Keratinocyte (primary cell): ENCODE data around the gene NF1. TPM values are rescaled to one million over a fixed set of nuclear protein-coding genes. Genes with fewer than 3 reads are reported as not detected.

Source experiments
- DNase-seq: peaks from one replicate; pipeline ENCODE4 v3.0.0-alpha.2; 2011; ENCODE audit warnings: low read depth, missing footprints, low spot score
- FAIRE-seq: peaks from 2 replicates; lab custom pipeline; 2011; peaks lifted over from hg19 to GRCh38; lab: Jason Lieb, UNC
- H2AFZ ChIP-seq: 2 replicates; pipeline ENCODE4 v1.6.0; 2012; ENCODE audit warnings: low read length, control low read depth, inconsistent platforms; ENCODE audit not compliant: control insufficient read depth
- H3K27ac ChIP-seq: 2 replicates; pipeline ENCODE4 v1.5.1; 2011; ENCODE audit warnings: low read length; ENCODE audit not compliant: control insufficient read depth, insufficient read depth
- H3K27me3 ChIP-seq: 3 replicates; pipeline ENCODE4 v1.6.0; 2011; ENCODE audit warnings: low read length; ENCODE audit not compliant: control insufficient read depth, insufficient read depth; ENCODE audit errors: extremely low read depth
- H3K36me3 ChIP-seq, 2 experiments: 2 replicates in 1 of 2; 3 replicates in 1 of 2; pipeline ENCODE4 v1.5.1; 2011; ENCODE audit warnings: low read length in 2 of 2, mild to moderate bottlenecking in 1 of 2; ENCODE audit not compliant: control insufficient read depth in 2 of 2, insufficient read depth in 2 of 2; ENCODE audit errors: extremely low read depth in 1 of 2
- H3K4me1 ChIP-seq: 3 replicates; pipeline ENCODE4 v1.5.1; 2011; ENCODE audit warnings: low read length; ENCODE audit not compliant: control insufficient read depth, insufficient read depth; ENCODE audit errors: extremely low read depth
- H3K4me2 ChIP-seq: 3 replicates; pipeline ENCODE4 v1.6.0; 2011; ENCODE audit warnings: low read depth, low read length; ENCODE audit not compliant: control insufficient read depth, insufficient read depth; ENCODE audit errors: extremely low read depth
- H3K4me3 ChIP-seq, 3 experiments: fragments of 200-600 bp in 1 of 3; sonication (generic) in 1 of 3; 2 replicates in 2 of 3; 3 replicates in 1 of 3; pipeline ENCODE4 v1.5.1; 2011 to 2016; ENCODE audit warnings: low read length in 3 of 3, mild to moderate bottlenecking in 3 of 3, control low read depth in 2 of 3, inconsistent platforms in 1 of 3, low read depth in 1 of 3, mixed read lengths in 1 of 3, mixed run types in 1 of 3, moderate library complexity in 1 of 3; ENCODE audit not compliant: control insufficient read depth in 2 of 3, insufficient read depth in 2 of 3; ENCODE audit errors: extremely low read depth in 1 of 3
- H3K79me2 ChIP-seq: 2 replicates; pipeline ENCODE4 v1.6.0; 2012; ENCODE audit warnings: low read length; ENCODE audit not compliant: control insufficient read depth, insufficient read depth
- H3K9ac ChIP-seq: 3 replicates; pipeline ENCODE4 v1.6.0; 2011; ENCODE audit warnings: low read length; ENCODE audit not compliant: control insufficient read depth, insufficient read depth; ENCODE audit errors: extremely low read depth
- H3K9me1 ChIP-seq: 3 replicates; pipeline ENCODE4 v1.6.0; 2011; ENCODE audit warnings: low read length; ENCODE audit not compliant: control insufficient read depth, insufficient read depth; ENCODE audit errors: extremely low read depth
- H3K9me3 ChIP-seq: 2 replicates; pipeline ENCODE4 v1.5.1; 2012; ENCODE audit warnings: low read depth, low read length; ENCODE audit not compliant: control insufficient read depth
- H4K20me1 ChIP-seq: 3 replicates; pipeline ENCODE4 v1.6.0; 2011; ENCODE audit warnings: low read length; ENCODE audit not compliant: control insufficient read depth, insufficient read depth; ENCODE audit errors: extremely low read depth
- EZH2 ChIP-seq: IDR thresholded peaks from one replicate; pipeline ENCODE4 v1.6.1; 2012; ENCODE audit warnings: inconsistent platforms, mild to moderate bottlenecking, low read length, moderate library complexity
- dilution Hi-C: fragments of 300-500 bp; cut with MboI; formaldehyde crosslinking; loops from one replicate; pipeline ENCODE4 v1.7.0; 2020; ENCODE audit warnings: low sequenced_read_pairs; ENCODE audit not compliant: extremely low pct_ligation_motif_present
- polyA plus RNA-seq, 5 experiments: library from polyadenylated mRNA; depleted of rRNA in 3 of 5; stranded (reverse) in 3 of 5; stranded (forward) in 1 of 5; unstranded in 1 of 5; fragments of >200 nt; gene quantifications; 1 replicate in 1 of 5; 2 replicates in 3 of 5; 3 replicates in 1 of 5; pipeline versions ENCODE4 v1.2.1 to v1.2.3, GENCODE V29; 2011 to 2012; ENCODE audit warnings: missing spikeins in 2 of 5, low read depth in 1 of 5, low replicate concordance in 1 of 5
- small RNA-seq, 3 experiments: library from RNA; depleted of rRNA; stranded (forward); fragments of <200 nt; gene quantifications; one replicate each; pipeline ENCODE3, GENCODE V24; 2012; ENCODE audit warnings: low read depth in 3 of 3, low replicate concordance in 1 of 3; ENCODE audit not compliant: insufficient read length in 3 of 3
- TF ChIP-seq, protein P1 (sequence below), 3 experiments: IDR thresholded peaks in 1 of 3; conservative IDR thresholded peaks in 1 of 3; optimal IDR thresholded peaks in 1 of 3; 2 replicates in 2 of 3; 3 replicates in 1 of 3; pipeline versions ENCODE3 to v1.5.1; 2011; ENCODE audit warnings: low read length in 3 of 3, mild to moderate bottlenecking in 3 of 3, moderate library complexity in 2 of 3, control low read depth in 1 of 3, inconsistent platforms in 1 of 3; ENCODE audit not compliant: insufficient read depth in 2 of 3; ENCODE audit errors: extremely low read depth in 1 of 3

NF1 gene
- polyA plus RNA-seq, 1 donor (not counting 4 experiments of a cell fraction or from before 2014, with no cell fraction given): 26.7 TPM

DNA sequence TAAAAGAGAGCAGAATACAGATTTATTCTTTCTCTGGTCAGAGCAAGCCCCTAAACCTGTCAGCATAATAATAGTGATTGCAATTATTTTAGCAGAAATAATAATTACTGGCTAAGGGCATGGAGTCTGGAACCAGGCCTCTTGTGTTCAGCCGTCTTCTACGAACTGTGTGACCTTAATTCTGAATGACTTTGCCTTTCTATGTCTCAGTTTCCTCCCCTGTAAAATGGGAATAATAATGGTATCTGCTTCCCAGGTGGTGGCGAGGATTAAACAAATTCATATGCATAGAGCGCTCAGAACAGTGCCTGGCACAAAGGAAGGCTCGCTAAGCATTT lies 330.1 kb downstream of the NF1 start:
- TF ChIP-seq, protein P1, sequence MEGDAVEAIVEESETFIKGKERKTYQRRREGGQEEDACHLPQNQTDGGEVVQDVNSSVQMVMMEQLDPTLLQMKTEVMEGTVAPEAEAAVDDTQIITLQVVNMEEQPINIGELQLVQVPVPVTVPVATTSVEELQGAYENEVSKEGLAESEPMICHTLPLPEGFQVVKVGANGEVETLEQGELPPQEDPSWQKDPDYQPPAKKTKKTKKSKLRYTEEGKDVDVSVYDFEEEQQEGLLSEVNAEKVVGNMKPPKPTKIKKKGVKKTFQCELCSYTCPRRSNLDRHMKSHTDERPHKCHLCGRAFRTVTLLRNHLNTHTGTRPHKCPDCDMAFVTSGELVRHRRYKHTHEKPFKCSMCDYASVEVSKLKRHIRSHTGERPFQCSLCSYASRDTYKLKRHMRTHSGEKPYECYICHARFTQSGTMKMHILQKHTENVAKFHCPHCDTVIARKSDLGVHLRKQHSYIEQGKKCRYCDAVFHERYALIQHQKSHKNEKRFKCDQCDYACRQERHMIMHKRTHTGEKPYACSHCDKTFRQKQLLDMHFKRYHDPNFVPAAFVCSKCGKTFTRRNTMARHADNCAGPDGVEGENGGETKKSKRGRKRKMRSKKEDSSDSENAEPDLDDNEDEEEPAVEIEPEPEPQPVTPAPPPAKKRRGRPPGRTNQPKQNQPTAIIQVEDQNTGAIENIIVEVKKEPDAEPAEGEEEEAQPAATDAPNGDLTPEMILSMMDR (optimal IDR thresholded peaks at IDR 0.05 in 1 of 3, IDR thresholded peaks at IDR 0.05 in 1 of 3, conservative IDR thresholded peaks at IDR 0.05 in 1 of 3; ENCODE audit: extremely low read depth in 1 of 3, insufficient read depth in 2 of 3, low read length in 3 of 3): no peak
- TF ChIP-seq EZH2: no peak
- Histone ChIP-seq H3K9me1 (no peaks in the 10 kb centered on the region), H3K36me3 (no peaks in the 10 kb centered on the region), H3K4me3 (no peak overlapping the region), H2AFZ (no peak overlapping the region), H3K9me3 (no peaks in the 10 kb centered on the region), H3K27me3 (no peaks in the 10 kb centered on the region), H3K9ac (no peak overlapping the region), H4K20me1 (no peaks in the 10 kb centered on the region), H3K27ac (no peak overlapping the region), H3K4me2 (no peak overlapping the region), H3K4me1 (no peaks in the 10 kb centered on the region), H3K79me2 (no peaks in the 10 kb centered on the region)
- DNase-seq (no peak), FAIRE-seq (no peak)
- dilution Hi-C loops: loop anchor here (25.0 kb wide), 1 partner anchor 437 kb away; the partner anchor contains the start of gene COPRS

DNA sequence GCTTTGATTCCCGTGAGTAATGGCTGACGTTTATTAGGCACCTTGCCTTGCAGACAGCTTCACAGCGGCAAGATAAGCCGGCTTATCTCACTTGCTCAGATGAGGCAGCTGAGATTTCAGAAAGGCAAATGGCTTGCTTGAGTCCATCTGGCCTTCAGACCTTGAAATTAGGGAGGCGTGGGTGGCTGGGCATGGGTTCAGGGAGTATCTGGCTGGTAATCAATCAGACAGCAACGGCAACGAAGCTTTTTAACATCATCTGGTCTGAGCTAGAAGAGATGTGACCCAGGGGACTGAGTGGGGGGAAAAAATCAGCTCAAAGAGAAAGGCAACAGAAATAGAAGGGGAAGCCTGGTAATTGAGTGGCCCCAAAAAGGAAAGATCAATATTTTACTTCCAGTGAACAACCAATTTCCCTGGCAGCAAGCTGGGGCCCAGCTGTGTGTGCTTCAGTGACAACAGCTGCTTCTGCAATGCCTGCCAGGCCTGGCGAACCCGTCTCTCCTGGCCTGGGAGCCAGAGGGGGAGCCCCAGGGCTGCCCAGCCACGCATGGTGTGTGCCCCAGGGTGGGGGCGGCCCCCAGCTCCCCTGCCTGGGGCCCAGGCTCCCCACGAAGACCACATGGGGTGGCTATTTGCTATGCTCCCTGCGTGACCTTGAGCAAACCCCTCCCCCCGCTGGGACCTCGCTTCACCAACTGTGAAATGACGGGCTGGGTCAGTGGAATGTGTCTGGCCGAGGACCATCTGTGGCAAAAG lies 330.7 kb downstream of the NF1 start:
- DNase-seq (no peak), FAIRE-seq (no peak)
- no peak overlapping the region for H3K9ac ChIP-seq
- no peaks in the 10 kb centered on the region for H3K79me2 ChIP-seq
- no peaks in the 10 kb centered on the region for H3K27me3 ChIP-seq
- TF ChIP-seq, protein P1 (optimal IDR thresholded peaks at IDR 0.05 in 1 of 3, IDR thresholded peaks at IDR 0.05 in 1 of 3, conservative IDR thresholded peaks at IDR 0.05 in 1 of 3; ENCODE audit: extremely low read depth in 1 of 3, insufficient read depth in 2 of 3, low read length in 3 of 3): no peak
- no peak for TF ChIP-seq EZH2
- no peaks in the 10 kb centered on the region for H3K36me3 ChIP-seq
- no peaks in the 10 kb centered on the region for H4K20me1 ChIP-seq
- H2AFZ ChIP-seq: no peak overlapping the region
- no peaks in the 10 kb centered on the region for H3K9me1 ChIP-seq
- H3K4me1 ChIP-seq: no peaks in the 10 kb centered on the region
- no peaks in the 10 kb centered on the region for H3K9me3 ChIP-seq
- no peak overlapping the region for H3K4me2 ChIP-seq
- no peak overlapping the region for H3K4me3 ChIP-seq
- dilution Hi-C loops: loop anchor here (25.0 kb wide), 1 partner anchor 437 kb away; the partner anchor contains the start of gene COPRS
- H3K27ac ChIP-seq: no peak overlapping the region

Small RNA genes within 50 kb of the gene (small RNA-seq; reads per million reads assigned to genes)
- gene MIR4733: 0 to 1.0 (median 0) reads per million in 3 experiments

Other genes starting within 250 kb of the NF1 start
- 9.1 to 16.9 TPM (median 11.5 TPM) in 3 replicates for gene TEFM, start 188.7 kb upstream of the NF1 start, polyA plus RNA-seq
- gene ADAP2, start 173.0 kb upstream of the NF1 start, polyA plus RNA-seq: 1.3 to 4.2 TPM (median 1.4 TPM) in 3 replicates
- 13.5 to 15.7 TPM (median 13.6 TPM) in 3 replicates for gene RNF135, start 123.9 kb upstream of the NF1 start, polyA plus RNA-seq
- not detected in 3 replicates for gene OMG, start 202.3 kb downstream of the NF1 start, polyA plus RNA-seq
- 0.32 to 1.1 TPM (median 0.80 TPM) in 3 replicates for gene EVI2B, start 219.1 kb downstream of the NF1 start, polyA plus RNA-seq
- 0.05 to 0.12 TPM (median 0.12 TPM) in 3 replicates for gene EVI2A, start 226.6 kb downstream of the NF1 start, polyA plus RNA-seq